ENCODE results near the gene AXDND1. TPM values are rescaled to one million over a fixed set of nuclear protein-coding genes. Genes with fewer than 3 reads are reported as not detected.

Gene AXDND1
- total and polyA plus RNA-seq, 12 donors, result 1.2 to 24.6 (median 3.8) TPM; not detected in 1

- Histone ChIP-seq H3K27ac (peak overlapping the region; percentile 80 to 97 (median 90)), H3K36me3 (replicated peaks in 1 of 2) (no peaks in the 10 kb centered on the region), H3K9me3 (replicated peaks in 1 of 3) (no peaks in the 10 kb centered on the region), H3K4me3 (peak overlapping the region in 3 of 4 donors; percentile 1 to 66 (median 42)), H3K4me1 (replicated peaks in 1 of 2) (no peaks in the 10 kb centered on the region), H3K27me3 (no peaks in the 10 kb centered on the region)
- intact Hi-C loops (cut with DNase I), result loop anchor here (5.0 to 10.0 kb wide), 4 partner anchors 71 to 289 kb away; partner anchors contain the start of genes SOAT1 (in 1 of the 2) and TOR3A (in 1 of the 2)
- TF ChIP-seq POLR2A (IDR thresholded peaks at IDR 0.05), result peak in 1 of 2 donors; percentile 42
- peak in 3 of 6 experiments; percentile 13 to 30 (median 18) for TF ChIP-seq CTCF (IDR thresholded peaks at IDR 0.05)
- WGBS, 4 donors, result 1 to 5% (median 2%) methylated on average over 15 to 28 of the region's 28 CpGs
- peak in 4 of 7 donors; percentile 29 to 38 (median 33) for DNase-seq
Observed at GRCh38 chr1:179366093-179366800, 476 bp downstream of the AXDND1 start.

GRCh38 chr1:179369751-179370341 is 4.1 kb downstream of the AXDND1 start:
- WGBS, 4 donors, result 1 to 4% (median 3%) methylated on average over 4 of the region's 4 CpGs
- Histone ChIP-seq H3K36me3 (replicated peaks in 1 of 2) (no peaks in the 10 kb centered on the region), H3K4me3 (no peak overlapping the region), H3K27ac (no peak overlapping the region), H3K4me1 (replicated peaks in 1 of 2) (no peaks in the 10 kb centered on the region), H3K9me3 (replicated peaks in 1 of 3) (no peaks in the 10 kb centered on the region), H3K27me3 (no peaks in the 10 kb centered on the region)
- intact Hi-C loops (cut with DNase I), result loop anchor here (2.0 to 10.0 kb wide), 6 partner anchors 75 to 293 kb away; partner anchors contain the start of genes SOAT1 (in 1 of the 2) and TOR3A (in 1 of the 2)
- peak in 2 of 7 donors; percentile 32 for DNase-seq
- no peak for TF ChIP-seq POLR2A (IDR thresholded peaks at IDR 0.05)
- TF ChIP-seq CTCF (IDR thresholded peaks at IDR 0.05), result peak; percentile 67 to 86 (median 74)

DNA sequence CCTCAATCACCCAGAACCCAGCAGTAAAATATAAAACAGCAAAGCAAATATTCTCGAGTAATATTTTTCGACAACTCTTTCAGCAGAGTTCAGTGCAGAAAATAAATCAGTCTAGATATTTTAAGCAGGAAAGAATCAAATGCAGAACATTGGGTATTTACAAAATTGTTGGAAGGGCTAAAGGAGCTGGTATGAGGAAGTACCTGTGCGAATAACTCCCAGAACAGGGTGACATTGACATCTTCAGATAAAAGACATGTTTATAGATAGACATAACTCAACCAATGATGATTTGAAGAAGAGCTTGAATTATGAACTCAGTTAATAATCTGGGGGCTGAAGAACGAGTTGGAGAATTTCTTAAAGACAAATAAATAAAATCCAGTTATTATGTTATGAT is 6.4 kb downstream of the AXDND1 start:
- intact Hi-C loops (cut with DNase I), result loop anchor here in 1 of 2 donors (10.0 kb wide), 1 partner anchor 117 kb away; no protein-coding TSS in a partner anchor
- no peaks in the 10 kb centered on the region for H3K4me1 ChIP-seq (replicated peaks in 1 of 2)
- no peak for DNase-seq
- H3K36me3 ChIP-seq (replicated peaks in 1 of 2), result no peaks in the 10 kb centered on the region
- WGBS, 4 donors, result 67 to 81% (median 79%) methylated on average over 4 of the region's 4 CpGs
- TF ChIP-seq POLR2A (IDR thresholded peaks at IDR 0.05) (no peak), CTCF (IDR thresholded peaks at IDR 0.05) (no peak)
- no peaks in the 10 kb centered on the region for H3K9me3 ChIP-seq (replicated peaks in 1 of 3)
- H3K4me3 ChIP-seq, result no peak overlapping the region
- H3K27me3 ChIP-seq, result no peaks in the 10 kb centered on the region
- H3K27ac ChIP-seq, result no peak overlapping the region

- Histone ChIP-seq H3K4me3 (no peak overlapping the region), H3K4me1 (replicated peaks in 1 of 2) (no peaks in the 10 kb centered on the region), H3K36me3 (replicated peaks in 1 of 2) (no peaks in the 10 kb centered on the region), H3K9me3 (replicated peaks in 1 of 3) (no peaks in the 10 kb centered on the region), H3K27ac (no peak overlapping the region), H3K27me3 (no peaks in the 10 kb centered on the region)
- WGBS, 4 donors, result 90 to 93% (median 92%) methylated on average over 6 of the region's 6 CpGs
- no peak for TF ChIP-seq CTCF (IDR thresholded peaks at IDR 0.05)
- no peak for TF ChIP-seq POLR2A (IDR thresholded peaks at IDR 0.05)
- intact Hi-C loops (cut with DNase I), result loop anchor here in 1 of 2 donors (10.0 kb wide), 1 partner anchor 121 kb away; no protein-coding TSS in a partner anchor
- no peak for DNase-seq
Observed at GRCh38 chr1:179376223-179376622, 10.5 kb downstream of the AXDND1 start.

Data from adrenal gland (tissue), 12 donors.